GM18858 (cell line): ENCODE measurements around the gene STMN3.
"Not testable (repeated sequence)": the region's sequence is repeated elsewhere in the genome, so short reads cannot be mapped to it uniquely, and the experiment has no call there.

Source experiments
- ATAC-seq: cut with Tn5 transposase; IDR thresholded peaks from one replicate; pipeline ENCODE4 v1.9.1; 2021; ENCODE audit not compliant: unreplicated experiment

Gene STMN3

GRCh38 chr20:63639093-63639975 is 13.9 kb downstream of the STMN3 start:
- ATAC-seq = no peak

GRCh38 chr20:63636752-63637628 is 16.2 kb downstream of the STMN3 start:
- no peak for ATAC-seq

- no peak for ATAC-seq
Observed at GRCh38 chr20:63635431-63636141, 17.6 kb downstream of the STMN3 start.

- no peak for ATAC-seq
Observed at GRCh38 chr20:63633732-63634131, 19.5 kb downstream of the STMN3 start.

- not testable (repeated sequence) for ATAC-seq
Observed at GRCh38 chr20:63631426-63631825, 21.8 kb downstream of the STMN3 start.

GRCh38 chr20:63630956-63631355 is 22.3 kb downstream of the STMN3 start:
- ATAC-seq = not testable (repeated sequence)

- ATAC-seq = no peak
Observed at GRCh38 chr20:63628246-63628975, 24.8 kb downstream of the STMN3 start.

- ATAC-seq = no peak
Observed at GRCh38 chr20:63627751-63628245, 25.4 kb downstream of the STMN3 start.

GRCh38 chr20:63627129-63627750 is 26.0 kb downstream of the STMN3 start:
- ATAC-seq = peak; percentile 50

- peak; percentile 35 for ATAC-seq
Observed at GRCh38 chr20:63626424-63627128, 26.6 kb downstream of the STMN3 start, which contains the start of gene GMEB2. Gene GMEB2, minus strand, starts transcription at chr20:63627101. Its CDS starts 7,704 bp downstream, at chr20:63619397.

- ATAC-seq = no peak
Observed at GRCh38 chr20:63625771-63626423, 27.3 kb downstream of the STMN3 start.

- ATAC-seq = no peak
Observed at GRCh38 chr20:63624486-63624885, 28.7 kb downstream of the STMN3 start.

- ATAC-seq = no peak
Observed at GRCh38 chr20:63622732-63623131, 30.5 kb downstream of the STMN3 start.

- ATAC-seq = no peak
Observed at GRCh38 chr20:63622096-63622495, 31.1 kb downstream of the STMN3 start.

GRCh38 chr20:63620991-63621390 is 32.2 kb downstream of the STMN3 start:
- ATAC-seq = no peak

GRCh38 chr20:63619505-63619904 is 33.7 kb downstream of the STMN3 start:
- ATAC-seq = no peak

GRCh38 chr20:63619086-63619485 is 34.1 kb downstream of the STMN3 start:
- ATAC-seq = no peak

GRCh38 chr20:63618291-63618980 is 34.8 kb downstream of the STMN3 start:
- ATAC-seq = no peak
